ENCODE measurements around the gene PIK3AP1. TPM values are rescaled to one million over a fixed set of nuclear protein-coding genes. Genes with fewer than 3 reads are reported as not detected.

The PIK3AP1 gene
- total and polyA plus RNA-seq, 10 of the 15 experiments (the other 5 are each of a cell fraction or from before 2014, with no cell fraction given): 26.2 to 306 (median 119) TPM

DNA sequence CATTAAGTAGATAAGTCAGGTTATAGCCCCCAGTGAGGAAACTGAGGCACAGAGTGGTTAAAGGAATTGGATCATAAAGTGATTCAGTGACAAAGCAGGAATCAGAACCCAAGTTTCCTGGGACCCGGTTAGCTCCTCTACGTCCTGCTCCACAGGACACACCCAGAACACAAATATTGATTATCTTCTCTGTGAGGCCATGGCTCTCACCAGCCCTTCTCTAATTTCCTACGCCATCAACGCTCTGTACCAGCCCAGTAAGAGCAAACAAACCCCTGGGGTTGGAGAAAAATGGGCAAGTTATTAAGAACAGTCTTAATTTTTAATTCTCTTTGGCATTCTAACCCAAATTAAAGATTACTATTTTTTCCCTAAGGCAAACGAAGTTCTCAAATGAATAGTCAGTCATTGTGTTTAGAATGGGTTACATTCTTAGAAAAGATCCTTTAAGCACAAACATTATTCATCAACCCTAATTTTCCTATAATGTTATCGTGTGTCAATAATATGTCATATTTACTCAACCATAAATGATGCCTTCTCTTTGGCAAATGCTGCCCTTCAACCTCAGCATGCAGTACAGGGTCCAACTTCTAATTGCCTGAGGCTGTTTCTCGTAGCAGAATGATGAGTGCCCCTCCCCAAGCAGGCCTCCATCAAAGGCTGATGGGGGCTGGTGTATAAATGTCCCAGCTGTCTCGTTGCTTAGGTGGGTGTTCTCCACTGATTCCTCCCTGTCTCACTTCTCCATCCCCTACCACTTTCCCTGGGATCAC is 108.1 kb downstream of the PIK3AP1 start (continued):
- TF ChIP-seq SMAD1 (IDR thresholded peaks at IDR 0.05; ENCODE audit: low read depth, partially characterized antibody) (no peak), POU2F2 (IDR thresholded peaks at IDR 0.05; ENCODE audit: borderline replicate concordance, low read depth, low read length) (no peak), BRCA1 (IDR thresholded peaks at IDR 0.05; ENCODE audit: low read depth, low read length) (no peak)

DNA sequence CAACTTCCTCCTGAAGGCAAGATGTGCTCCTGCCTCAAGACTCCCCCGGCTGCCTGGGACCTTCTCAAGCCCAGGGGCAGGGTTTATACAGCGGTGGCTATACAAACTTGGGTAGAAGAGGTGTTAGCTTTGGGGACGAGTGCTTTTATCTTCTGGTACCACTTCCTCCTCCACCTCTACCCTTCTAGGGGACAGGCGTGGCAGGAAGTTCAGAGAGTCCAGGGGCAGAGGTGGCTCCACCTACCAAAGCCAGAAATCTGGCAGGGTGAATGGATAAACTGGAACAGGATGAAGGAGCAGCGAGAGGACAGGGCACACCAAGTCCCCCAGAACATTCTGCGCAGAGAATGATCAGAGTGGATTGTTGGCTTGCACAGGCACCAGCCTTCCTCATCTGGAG is 109.5 kb downstream of the PIK3AP1 start:
- no TSS peak for BruUV-seq (replicated peaks)
- no peaks in the 10 kb centered on the region for H4K20me1 ChIP-seq (ENCODE audit: control insufficient read depth, insufficient read depth)
- TF ChIP-seq, protein P1, sequence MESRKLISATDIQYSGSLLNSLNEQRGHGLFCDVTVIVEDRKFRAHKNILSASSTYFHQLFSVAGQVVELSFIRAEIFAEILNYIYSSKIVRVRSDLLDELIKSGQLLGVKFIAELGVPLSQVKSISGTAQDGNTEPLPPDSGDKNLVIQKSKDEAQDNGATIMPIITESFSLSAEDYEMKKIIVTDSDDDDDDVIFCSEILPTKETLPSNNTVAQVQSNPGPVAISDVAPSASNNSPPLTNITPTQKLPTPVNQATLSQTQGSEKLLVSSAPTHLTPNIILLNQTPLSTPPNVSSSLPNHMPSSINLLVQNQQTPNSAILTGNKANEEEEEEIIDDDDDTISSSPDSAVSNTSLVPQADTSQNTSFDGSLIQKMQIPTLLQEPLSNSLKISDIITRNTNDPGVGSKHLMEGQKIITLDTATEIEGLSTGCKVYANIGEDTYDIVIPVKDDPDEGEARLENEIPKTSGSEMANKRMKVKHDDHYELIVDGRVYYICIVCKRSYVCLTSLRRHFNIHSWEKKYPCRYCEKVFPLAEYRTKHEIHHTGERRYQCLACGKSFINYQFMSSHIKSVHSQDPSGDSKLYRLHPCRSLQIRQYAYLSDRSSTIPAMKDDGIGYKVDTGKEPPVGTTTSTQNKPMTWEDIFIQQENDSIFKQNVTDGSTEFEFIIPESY (IDR thresholded peaks at IDR 0.05): no peak
- TF ChIP-seq, protein P2, sequence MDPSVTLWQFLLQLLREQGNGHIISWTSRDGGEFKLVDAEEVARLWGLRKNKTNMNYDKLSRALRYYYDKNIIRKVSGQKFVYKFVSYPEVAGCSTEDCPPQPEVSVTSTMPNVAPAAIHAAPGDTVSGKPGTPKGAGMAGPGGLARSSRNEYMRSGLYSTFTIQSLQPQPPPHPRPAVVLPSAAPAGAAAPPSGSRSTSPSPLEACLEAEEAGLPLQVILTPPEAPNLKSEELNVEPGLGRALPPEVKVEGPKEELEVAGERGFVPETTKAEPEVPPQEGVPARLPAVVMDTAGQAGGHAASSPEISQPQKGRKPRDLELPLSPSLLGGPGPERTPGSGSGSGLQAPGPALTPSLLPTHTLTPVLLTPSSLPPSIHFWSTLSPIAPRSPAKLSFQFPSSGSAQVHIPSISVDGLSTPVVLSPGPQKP (IDR thresholded peaks at IDR 0.05; ENCODE audit: low read depth, low read length): no peak
- TF ChIP-seq EGR1 (IDR thresholded peaks at IDR 0.05; ENCODE audit: borderline replicate concordance in 1 of 2, low read depth in 2 of 2, low read length in 2 of 2): no peak
- no peak for TF ChIP-seq RAD51 (IDR thresholded peaks at IDR 0.05)
- no peak for TF ChIP-seq NR2C1 (IDR thresholded peaks at IDR 0.05)
- no peak for TF ChIP-seq HDAC2 (IDR thresholded peaks at IDR 0.05)
- no peak for TF ChIP-seq EP300 (IDR thresholded peaks at IDR 0.05; ENCODE audit: borderline replicate concordance in 1 of 2, control insufficient read depth in 1 of 2, low read depth in 2 of 2, low read length in 2 of 2)
- no peak for TF ChIP-seq YY1 (IDR thresholded peaks at IDR 0.05; ENCODE audit: low read depth, low read length)
- TF ChIP-seq, protein P3, sequence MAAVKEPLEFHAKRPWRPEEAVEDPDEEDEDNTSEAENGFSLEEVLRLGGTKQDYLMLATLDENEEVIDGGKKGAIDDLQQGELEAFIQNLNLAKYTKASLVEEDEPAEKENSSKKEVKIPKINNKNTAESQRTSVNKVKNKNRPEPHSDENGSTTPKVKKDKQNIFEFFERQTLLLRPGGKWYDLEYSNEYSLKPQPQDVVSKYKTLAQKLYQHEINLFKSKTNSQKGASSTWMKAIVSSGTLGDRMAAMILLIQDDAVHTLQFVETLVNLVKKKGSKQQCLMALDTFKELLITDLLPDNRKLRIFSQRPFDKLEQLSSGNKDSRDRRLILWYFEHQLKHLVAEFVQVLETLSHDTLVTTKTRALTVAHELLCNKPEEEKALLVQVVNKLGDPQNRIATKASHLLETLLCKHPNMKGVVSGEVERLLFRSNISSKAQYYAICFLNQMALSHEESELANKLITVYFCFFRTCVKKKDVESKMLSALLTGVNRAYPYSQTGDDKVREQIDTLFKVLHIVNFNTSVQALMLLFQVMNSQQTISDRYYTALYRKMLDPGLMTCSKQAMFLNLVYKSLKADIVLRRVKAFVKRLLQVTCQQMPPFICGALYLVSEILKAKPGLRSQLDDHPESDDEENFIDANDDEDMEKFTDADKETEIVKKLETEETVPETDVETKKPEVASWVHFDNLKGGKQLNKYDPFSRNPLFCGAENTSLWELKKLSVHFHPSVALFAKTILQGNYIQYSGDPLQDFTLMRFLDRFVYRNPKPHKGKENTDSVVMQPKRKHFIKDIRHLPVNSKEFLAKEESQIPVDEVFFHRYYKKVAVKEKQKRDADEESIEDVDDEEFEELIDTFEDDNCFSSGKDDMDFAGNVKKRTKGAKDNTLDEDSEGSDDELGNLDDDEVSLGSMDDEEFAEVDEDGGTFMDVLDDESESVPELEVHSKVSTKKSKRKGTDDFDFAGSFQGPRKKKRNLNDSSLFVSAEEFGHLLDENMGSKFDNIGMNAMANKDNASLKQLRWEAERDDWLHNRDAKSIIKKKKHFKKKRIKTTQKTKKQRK (IDR thresholded peaks at IDR 0.05; ENCODE audit: low read depth, low read length): no peak
- TF ChIP-seq CEBPB (IDR thresholded peaks at IDR 0.05; ENCODE audit: borderline replicate concordance in 1 of 2, low read depth in 2 of 2, low read length in 2 of 2): no peak

More for the DNA sequence above, 109.5 kb downstream of the PIK3AP1 start:
- Histone ChIP-seq H3K36me3 (ENCODE audit: control insufficient read depth in 2 of 2, insufficient read depth in 2 of 2, low read length in 1 of 2) (peaks cover 33 to 55% of the 10 kb centered on the region in 2 experiments), H3K79me2 (ENCODE audit: control insufficient read depth, insufficient read depth, low read length) (no peaks in the 10 kb centered on the region), H3K4me1 (ENCODE audit: control insufficient read depth, insufficient read depth, low read length) (no peaks in the 10 kb centered on the region), H3K27ac (ENCODE audit: control insufficient read depth, insufficient read depth) (no peak overlapping the region), H3K27me3 (replicated peaks in 1 of 2; ENCODE audit: control insufficient read depth in 2 of 2, insufficient read depth in 2 of 2, low read length in 1 of 2) (no peaks in the 10 kb centered on the region), H3K4me3 (no peak overlapping the region), H2AFZ (ENCODE audit: control insufficient read depth, low read depth, low read length) (no peak overlapping the region), H3K9ac (ENCODE audit: control insufficient read depth, insufficient read depth, low read length) (no peak overlapping the region), H3K4me2 (ENCODE audit: control insufficient read depth, insufficient read depth) (no peak overlapping the region), H3K9me3 (replicated peaks; ENCODE audit: control insufficient read depth, insufficient read depth, low read length) (no peaks in the 10 kb centered on the region)
- intact Hi-C loops (cut with micrococcal nuclease; ENCODE audit: unreplicated experiment) (no loop called here), in situ Hi-C loops (cut with MboI) (no loop called here)
- ChIA-PET POLR2A (no interaction called here), CTCF (interaction anchor here (0.9 kb wide), 2 partner anchors 103 to 215 kb away, joined by 3 read pairs; no protein-coding TSS in a partner anchor), RAD21 (ENCODE audit: unreplicated experiment) (interaction anchor here (0.5 kb wide), 1 partner anchor 201 kb away, joined by 3 read pairs; no protein-coding TSS in a partner anchor), SMC1A (ENCODE audit: uncharacterized antibody, unreplicated experiment) (interaction anchor here (1.1 kb wide), 1 partner anchor 11 kb away, joined by 3 read pairs; no protein-coding TSS in a partner anchor)
- 82% methylated on average over 6 of the region's 6 CpGs for WGBS (ENCODE audit: insufficient coverage, insufficient replicate concordance, low lambda C conversion rate, missing lambda C conversion rate)
- DNase-seq (ENCODE audit: low read depth, low spot score) (no peak), FAIRE-seq (no peak), ATAC-seq (no peak)

All from GM12878 (cell line).